Stimulated activated CD4-positive, alpha-beta T cell treated with anti-CD3 and anti-CD28 coated beads, TNF-alpha, amount 100 ng/mL, for 1 hour (primary cell): ENCODE data around the gene ATP8B1.
"Not testable (repeated sequence)": the region's sequence is repeated elsewhere in the genome, so short reads cannot be mapped to it uniquely, and the experiment has no call there.

Experiments
- DNase-seq, 3 donors: peaks; one replicate each; pipeline ENCODE4 v3.0.0-alpha.2; 2020; ENCODE audit warnings: low read depth in 3 of 3, low spot score in 1 of 3

The ATP8B1 gene

DNA sequence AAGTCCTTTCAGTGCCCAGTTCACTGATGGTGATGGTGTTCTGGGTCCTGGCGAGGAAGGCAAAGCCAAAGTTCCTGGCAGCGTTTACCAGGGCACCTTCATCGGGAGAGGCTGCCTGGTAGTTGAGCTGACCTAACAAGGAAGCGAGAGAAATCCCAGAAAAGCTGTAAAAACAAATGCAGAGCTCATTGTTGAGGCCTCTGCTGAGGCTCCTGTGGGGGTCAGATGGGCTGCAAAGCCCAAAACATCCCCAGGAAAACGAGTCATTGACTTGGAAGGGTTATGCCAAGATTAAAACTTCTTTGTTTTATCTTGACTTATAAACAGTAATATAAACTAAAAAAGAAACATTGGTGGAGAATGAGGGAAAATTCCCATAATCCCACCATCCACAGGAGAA is 128.2 kb downstream of the ATP8B1 start:
- DNase-seq: no peak

GRCh38 chr18:57670046-57670445 is 133.1 kb downstream of the ATP8B1 start:
- no peak for DNase-seq

DNA sequence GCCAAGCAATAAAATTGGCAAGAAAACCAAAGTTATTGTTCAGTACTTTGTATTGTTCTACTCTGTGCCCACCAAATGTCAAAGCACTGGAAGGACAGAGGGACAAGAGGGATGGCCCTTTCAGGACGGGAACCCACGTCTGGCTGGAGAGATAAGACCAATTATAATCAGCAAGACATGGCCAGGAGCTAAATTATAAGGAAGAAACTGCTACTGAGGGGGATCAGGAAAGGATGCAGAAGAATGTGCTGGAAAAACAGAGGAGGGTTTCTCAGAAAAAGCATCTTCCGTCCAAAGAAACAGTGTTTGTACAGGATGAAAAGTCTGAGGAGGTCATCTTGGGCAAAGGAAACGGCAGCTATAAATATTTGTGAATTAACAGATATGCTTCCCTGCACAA is 135.1 kb downstream of the ATP8B1 start:
- DNase-seq: no peak

- DNase-seq: no peak
Measured at GRCh38 chr18:57666818-57667497, 136.2 kb downstream of the ATP8B1 start.

- no peak for DNase-seq
Measured at GRCh38 chr18:57664568-57665165, 138.4 kb downstream of the ATP8B1 start.

DNA sequence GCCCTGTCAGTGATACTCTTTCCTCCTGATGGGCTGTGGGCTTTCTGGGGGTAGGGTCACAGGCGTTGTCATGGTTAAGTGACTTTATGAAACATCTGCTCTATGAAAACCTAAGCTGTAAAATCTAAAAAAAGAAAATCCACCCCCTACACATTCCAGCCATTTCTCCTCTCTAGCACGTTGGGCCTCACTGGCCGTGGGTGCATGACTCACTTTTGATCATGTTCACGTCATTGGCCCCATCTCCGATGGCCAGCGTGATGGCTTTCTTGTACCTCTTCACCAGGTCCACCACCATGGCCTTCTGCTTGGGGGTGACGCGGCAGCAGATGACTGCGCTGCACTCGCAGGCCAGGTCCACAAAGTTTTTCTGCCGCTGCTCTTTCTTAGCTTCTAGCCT is 142.2 kb downstream of the ATP8B1 start:
- DNase-seq: no peak

DNA sequence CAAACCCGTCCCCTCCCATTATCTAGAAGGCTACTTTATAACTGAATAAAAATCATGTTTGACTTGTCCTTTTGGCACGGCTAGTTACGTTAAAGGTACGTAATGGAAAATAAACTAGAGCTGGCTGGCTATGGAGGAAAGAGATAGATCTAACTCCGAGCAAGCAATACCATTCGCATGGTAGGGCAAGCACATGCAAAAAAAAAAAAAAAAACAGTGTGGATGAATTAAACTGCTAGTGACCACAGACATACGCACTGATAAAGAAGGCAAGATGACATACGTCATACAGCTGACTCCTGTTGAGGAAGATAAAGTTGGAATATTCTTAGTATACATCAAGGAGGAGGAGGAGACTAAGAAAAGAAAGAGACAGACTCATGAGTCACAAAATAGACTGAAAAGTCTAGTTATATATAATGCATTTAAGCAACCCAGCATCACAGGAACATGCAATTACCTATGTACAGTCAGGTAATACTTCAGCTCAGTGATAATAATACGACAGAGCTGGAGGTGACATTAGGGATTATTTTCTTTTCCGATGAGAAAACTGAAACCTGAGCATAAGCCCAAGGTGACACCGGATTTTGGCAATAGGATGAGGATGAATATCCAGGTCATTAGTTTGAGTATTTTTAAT is 143.5 kb downstream of the ATP8B1 start:
- DNase-seq: no peak

DNA sequence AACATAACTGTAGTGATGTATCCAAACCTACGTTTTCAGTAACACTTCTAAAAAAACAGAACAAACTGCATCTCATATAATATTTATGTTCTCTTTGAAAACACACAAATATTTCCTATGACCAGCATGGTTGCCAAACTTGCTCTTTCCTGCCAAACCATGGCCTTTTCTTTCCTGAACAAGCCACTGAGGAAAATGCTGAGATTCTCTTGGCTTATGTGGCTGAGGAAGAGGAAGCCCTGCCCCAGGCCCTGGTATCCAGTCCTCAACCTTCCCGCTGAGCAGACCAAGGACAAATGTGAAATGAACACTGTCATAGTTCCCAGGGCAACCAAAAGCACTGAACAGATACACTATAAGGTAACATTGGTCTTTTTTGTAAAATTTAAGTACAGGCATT is 145.6 kb downstream of the ATP8B1 start:
- no peak for DNase-seq

- DNase-seq: no peak
Measured at GRCh38 chr18:57655740-57656139, 147.4 kb downstream of the ATP8B1 start.

DNA sequence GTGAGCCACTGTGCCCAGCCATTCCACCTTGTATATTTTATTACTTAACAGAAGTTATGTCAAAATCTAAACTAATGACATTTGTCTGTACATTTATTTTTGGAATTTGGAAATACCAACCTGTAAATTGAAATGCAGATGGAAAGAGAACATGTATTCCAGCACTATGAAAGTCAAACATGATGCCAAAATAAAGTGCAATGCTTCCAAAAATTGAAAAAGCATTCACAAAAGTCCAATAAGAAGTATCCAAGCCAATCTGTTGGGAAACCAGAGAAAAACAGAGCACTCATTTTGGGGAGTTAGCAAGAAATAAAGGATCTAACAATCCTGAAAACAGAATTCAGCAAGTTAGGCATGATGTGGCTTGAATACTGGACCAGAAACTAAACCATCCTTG is 151.2 kb downstream of the ATP8B1 start:
- no peak for DNase-seq

- DNase-seq: no peak
Measured at GRCh38 chr18:57649556-57650500, 153.3 kb downstream of the ATP8B1 start.

DNA sequence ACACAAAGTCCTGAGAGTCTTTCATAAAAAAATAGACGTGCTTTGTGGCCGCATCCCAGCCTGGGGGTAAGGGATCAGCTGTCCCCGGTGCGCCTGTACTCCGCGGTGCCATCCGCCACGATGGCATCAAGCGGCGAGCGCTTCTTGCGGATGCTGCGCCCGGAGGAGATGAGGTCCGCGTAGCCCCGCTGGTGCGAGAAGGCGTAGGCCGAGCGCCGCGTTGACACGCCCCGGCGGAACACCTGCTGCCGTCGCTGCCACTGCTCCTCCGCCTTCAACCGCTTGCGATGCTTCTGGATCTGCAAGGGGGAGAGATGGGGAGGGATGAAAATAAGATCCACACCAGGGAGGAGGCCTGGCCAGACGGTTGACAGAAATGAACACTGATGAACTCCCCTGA is 154.7 kb downstream of the ATP8B1 start:
- DNase-seq: no peak

GRCh38 chr18:57644540-57644939 is 158.6 kb downstream of the ATP8B1 start:
- no peak for DNase-seq

DNA sequence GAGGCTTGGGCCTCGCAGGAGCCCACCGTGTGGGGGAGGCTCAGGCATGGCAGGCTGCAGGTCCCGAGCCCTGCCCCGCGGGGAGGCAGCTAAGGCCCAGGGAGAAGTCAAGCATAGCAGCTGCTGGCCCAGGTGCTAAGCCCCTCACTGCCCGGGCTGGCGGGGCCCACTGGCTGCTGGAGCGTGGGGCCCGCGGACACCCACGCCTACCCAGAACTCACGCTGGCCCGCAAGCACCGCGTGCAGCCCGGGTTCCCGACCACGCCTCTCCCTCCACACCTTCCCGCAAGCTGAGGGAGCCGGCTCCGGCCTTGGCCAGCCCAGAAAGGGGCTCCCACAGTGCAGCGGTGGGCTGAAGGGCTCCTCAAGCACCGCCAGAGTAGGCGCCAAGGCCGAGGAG is 159.4 kb downstream of the ATP8B1 start:
- DNase-seq: not testable (repeated sequence)

GRCh38 chr18:57642462-57642861 is 160.7 kb downstream of the ATP8B1 start:
- not testable (repeated sequence) for DNase-seq

DNA sequence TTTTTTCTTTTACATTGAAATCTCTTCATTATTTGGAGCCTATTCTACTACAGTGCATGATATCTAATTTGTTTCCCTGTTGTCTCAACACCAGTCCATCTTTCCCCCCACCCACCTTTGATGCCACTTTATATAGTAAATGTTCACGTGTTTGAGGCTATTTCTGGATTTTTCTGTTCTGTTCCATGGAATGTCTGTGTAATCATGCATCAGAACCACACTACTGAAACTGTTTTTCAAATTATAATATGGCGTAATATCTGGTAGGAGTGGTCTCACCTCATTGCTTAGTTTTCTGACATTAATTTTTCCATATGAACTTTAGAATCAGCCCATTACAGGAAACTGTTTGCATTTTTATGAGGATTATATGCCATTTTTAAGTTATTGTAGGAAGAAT is 162.4 kb downstream of the ATP8B1 start:
- no peak for DNase-seq

DNA sequence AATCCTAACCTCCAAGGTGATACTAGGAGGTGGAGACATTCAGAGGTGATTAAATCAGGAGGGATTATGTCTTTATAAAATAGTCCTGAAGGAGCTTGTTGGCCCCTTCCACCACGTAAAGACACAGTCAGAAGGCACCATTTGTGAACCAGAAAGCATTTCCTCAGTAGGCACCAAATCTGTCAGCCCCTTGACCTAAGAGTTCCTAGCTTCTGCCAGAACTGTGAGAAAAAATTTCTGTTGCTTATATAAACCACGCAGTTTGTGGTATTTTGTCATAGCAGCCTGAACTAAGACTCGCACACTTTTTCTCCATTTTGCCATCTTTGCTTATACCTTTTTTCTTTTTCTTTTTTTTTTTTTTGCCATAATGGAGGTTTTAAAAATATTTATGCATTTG is 162.9 kb downstream of the ATP8B1 start:
- DNase-seq: no peak

DNA sequence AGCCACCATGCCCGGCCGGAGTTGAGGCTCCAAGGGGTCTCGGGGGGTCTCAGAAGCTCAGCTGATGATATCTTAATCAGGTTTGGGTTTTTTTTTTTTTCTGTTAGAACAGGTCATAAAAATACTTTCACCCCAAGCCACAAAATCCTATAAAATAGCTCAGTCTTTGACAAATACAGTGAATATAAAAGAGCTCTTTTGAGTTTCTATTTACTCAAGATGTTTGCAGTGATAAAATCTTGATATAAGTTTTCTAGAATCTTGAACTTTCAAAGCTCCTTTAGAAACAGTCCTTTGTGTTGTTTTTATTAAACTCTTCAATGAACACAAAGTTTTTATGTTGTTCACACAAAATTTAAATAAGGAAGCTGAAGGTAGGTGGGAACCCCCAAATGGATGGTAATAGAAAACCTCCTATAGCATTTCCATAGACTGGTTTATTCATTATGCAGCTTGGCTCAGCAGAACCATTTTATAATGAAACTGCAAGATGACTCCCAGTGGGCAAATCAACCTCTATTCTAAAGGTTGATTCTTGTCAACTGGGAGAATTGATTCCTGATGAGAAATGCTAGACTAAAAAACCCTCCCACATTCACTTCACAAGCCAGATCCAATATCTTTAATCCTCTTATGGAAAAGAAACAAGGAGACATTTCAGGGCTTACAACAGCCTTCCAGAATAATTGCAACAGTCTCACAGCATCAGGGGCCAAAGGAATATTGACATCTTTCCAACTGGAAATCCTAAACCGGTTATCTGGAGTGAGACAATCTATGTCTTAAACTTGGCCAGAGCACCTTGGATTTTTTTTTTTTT is 167.9 kb downstream of the ATP8B1 start:
- DNase-seq: no peak

- DNase-seq: no peak
Measured at GRCh38 chr18:57631697-57632096, 171.4 kb downstream of the ATP8B1 start.

DNA sequence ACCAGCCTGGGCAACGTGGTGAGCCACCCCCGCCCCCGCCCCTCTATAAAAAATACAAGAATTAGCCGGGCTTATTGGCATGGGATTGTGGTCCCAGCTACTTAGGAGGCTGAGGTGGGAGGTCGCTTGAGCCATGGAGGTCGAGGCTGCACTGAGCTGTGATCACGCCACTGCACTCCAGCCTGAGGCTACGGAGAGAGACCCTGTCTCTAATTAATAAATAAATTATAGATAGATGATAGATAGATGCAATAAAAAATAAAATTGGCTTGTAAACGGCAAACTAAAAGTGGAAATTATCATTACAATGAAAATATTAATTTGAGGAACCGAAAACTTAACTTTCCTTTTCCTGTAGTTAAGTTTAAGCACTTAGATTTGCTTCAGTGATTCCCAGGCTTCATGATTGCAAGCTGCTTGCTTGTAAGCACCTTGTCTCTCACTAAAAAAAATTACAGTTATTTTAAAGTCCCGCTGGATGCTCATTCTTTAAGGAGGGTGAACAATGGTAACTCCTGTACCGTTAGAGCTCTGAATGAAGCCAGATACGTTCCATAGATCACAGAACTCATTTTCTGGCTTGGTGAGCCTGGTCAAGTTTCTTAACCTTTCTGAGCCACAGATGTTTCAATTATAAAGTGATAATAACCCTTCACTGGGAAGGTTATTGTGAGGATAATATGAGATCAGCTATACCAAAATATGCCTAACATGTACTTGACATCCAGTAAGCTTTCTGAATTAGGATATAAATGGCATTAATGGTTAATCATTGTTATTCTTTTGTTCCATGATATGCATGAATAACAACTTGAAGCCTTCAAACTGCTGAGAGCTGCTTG is 172.1 kb downstream of the ATP8B1 start:
- DNase-seq: peak in 1 of 3 donors; percentile 2
